Chondrocyte (in vitro differentiated cells): ENCODE results near the gene ALPL. TPM values are rescaled to one million over a fixed set of nuclear protein-coding genes. Genes with fewer than 3 reads are reported as not detected.

Experiments used
- DNase-seq: peaks from one replicate; pipeline ENCODE4 v3.0.0; 2021; ENCODE audit warnings: mixed read lengths, low spot score
- H3K27ac Mint-ChIP-seq: one replicate; pipeline ENCODE4 v1.8.0; 2021; ENCODE audit warnings: mild to moderate bottlenecking, moderate library complexity, mixed read lengths; ENCODE audit not compliant: unreplicated experiment
- H3K27me3 Mint-ChIP-seq: 2 replicates; pipeline ENCODE4 v1.8.0; 2021; ENCODE audit warnings: low read depth, mixed read lengths
- H3K36me3 Mint-ChIP-seq: 2 replicates; pipeline ENCODE4 v1.8.0; 2021; ENCODE audit warnings: low read depth, mixed read lengths
- H3K4me1 Mint-ChIP-seq: 2 replicates; pipeline ENCODE4 v1.8.0; 2021; ENCODE audit warnings: low read depth, mild to moderate bottlenecking, mixed read lengths
- H3K4me3 Mint-ChIP-seq: one replicate; pipeline ENCODE4 v1.8.0; 2021; ENCODE audit warnings: mild to moderate bottlenecking, moderate library complexity, mixed read lengths; ENCODE audit not compliant: unreplicated experiment
- H3K9me3 Mint-ChIP-seq: 2 replicates; pipeline ENCODE4 v1.8.0; 2021; ENCODE audit warnings: low read depth, mixed read lengths
- total RNA-seq: library from RNA; stranded (reverse); gene quantifications from 3 replicates; pipeline ENCODE4 v1.2.1, GENCODE V29; 2021
- TF ChIP-seq, protein P1 (sequence below): fragments of 200-600 bp; sonication (generic); IDR thresholded peaks from 2 replicates; pipeline ENCODE4 v1.5.0; 2021; ENCODE audit warnings: antibody characterized with exemption, mild to moderate bottlenecking, moderate library complexity

Gene ALPL
- total RNA-seq, 1 donor from 2014 or later = 19.2 TPM

DNA sequence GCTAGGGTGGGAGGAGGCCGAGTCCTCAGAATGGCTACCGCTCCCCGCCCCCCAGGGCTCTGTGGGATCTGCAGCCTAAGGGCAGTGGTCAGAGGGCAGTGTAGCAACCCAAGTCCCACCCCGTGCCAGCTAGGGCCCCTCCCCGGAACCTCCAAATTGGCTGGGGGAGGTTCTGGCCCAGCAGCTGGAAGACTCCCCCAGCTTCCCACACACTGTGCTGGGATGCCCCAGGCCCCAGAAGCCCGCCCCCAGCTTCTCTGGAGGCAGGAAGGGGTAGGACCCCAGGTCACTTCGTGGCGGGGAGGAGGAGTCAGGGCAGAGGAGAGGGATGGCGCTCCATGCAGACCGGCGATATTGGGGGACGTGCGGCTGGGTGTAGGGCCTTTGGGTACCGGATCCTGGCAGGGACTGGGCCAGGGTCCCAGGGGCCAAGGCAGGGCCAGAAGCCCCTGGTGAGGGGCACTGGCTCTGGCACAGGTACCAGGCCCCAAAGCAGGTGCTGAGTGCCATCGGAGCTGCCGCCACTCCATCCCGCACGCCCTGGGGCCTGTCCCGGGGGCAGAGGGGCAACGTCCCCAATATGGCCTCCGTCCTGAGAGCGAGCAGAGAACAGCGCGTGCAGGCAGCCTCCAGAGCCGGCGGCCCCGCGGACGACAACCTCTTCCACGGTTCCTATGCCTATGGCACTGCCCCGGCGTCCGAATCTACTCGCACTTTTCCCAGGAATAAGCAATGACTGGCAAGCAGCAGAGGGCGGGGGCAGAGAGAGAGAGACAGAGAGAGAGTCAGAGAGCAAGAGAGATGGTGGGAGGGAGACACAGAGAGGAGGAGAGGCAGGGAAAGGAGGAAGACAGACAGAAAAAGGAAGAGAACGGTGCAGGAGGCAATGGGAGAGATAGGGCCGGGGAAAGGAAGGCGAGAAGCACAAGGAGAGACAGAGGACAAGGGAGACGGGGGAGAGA is 94.2 kb downstream of the ALPL start:
- TF ChIP-seq, protein P1, sequence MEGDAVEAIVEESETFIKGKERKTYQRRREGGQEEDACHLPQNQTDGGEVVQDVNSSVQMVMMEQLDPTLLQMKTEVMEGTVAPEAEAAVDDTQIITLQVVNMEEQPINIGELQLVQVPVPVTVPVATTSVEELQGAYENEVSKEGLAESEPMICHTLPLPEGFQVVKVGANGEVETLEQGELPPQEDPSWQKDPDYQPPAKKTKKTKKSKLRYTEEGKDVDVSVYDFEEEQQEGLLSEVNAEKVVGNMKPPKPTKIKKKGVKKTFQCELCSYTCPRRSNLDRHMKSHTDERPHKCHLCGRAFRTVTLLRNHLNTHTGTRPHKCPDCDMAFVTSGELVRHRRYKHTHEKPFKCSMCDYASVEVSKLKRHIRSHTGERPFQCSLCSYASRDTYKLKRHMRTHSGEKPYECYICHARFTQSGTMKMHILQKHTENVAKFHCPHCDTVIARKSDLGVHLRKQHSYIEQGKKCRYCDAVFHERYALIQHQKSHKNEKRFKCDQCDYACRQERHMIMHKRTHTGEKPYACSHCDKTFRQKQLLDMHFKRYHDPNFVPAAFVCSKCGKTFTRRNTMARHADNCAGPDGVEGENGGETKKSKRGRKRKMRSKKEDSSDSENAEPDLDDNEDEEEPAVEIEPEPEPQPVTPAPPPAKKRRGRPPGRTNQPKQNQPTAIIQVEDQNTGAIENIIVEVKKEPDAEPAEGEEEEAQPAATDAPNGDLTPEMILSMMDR = no peak
- no peak for DNase-seq
- Mint-ChIP-seq H3K36me3 (no peaks in the 10 kb centered on the region), H3K27ac (no peak overlapping the region), H3K27me3 (peaks cover 8% of the 10 kb centered on the region), H3K9me3 (no peaks in the 10 kb centered on the region), H3K4me3 (no peak overlapping the region), H3K4me1 (peaks cover 7% of the 10 kb centered on the region)

DNA sequence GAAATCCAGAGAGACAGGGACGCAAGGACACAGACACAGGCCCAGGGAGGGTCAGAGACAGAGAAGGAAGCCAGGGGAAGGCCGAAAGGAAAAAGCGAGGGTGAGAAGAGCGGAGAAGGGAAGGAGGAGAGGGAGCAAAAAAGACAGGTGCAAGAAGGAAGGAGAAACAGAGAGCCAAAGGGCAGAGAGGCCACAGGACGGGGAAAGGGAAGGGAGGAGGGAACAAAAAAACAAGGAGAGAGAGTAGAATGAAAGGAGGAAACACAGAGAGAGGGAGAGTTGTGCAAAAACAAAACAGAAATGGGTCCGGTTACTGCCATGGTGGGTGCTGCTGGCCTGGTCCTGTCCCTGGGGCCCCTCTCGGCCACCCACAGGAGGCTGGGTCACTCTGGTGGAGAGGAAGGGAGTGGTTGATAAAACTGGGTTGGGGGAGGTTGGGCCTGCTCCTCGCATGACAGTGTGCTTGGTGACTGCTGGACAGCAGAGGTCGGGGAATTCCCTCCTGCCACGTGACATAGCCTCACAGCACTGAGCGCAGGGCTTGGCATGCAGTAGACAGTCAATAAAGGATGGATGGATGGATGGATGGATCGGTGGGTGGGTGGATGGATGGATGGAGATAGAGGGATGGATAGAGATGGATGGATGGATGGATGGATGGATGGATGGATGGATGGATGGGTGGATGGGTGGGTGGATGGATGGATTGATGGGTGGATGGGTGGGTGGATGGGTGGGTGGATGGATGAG is 95.2 kb downstream of the ALPL start:
- Mint-ChIP-seq H3K9me3 (no peaks in the 10 kb centered on the region), H3K4me1 (peaks cover 7% of the 10 kb centered on the region), H3K4me3 (no peak overlapping the region), H3K27ac (no peak overlapping the region), H3K27me3 (peaks cover 3% of the 10 kb centered on the region), H3K36me3 (no peaks in the 10 kb centered on the region)
- TF ChIP-seq, protein P1 = no peak
- DNase-seq = no peak

DNA sequence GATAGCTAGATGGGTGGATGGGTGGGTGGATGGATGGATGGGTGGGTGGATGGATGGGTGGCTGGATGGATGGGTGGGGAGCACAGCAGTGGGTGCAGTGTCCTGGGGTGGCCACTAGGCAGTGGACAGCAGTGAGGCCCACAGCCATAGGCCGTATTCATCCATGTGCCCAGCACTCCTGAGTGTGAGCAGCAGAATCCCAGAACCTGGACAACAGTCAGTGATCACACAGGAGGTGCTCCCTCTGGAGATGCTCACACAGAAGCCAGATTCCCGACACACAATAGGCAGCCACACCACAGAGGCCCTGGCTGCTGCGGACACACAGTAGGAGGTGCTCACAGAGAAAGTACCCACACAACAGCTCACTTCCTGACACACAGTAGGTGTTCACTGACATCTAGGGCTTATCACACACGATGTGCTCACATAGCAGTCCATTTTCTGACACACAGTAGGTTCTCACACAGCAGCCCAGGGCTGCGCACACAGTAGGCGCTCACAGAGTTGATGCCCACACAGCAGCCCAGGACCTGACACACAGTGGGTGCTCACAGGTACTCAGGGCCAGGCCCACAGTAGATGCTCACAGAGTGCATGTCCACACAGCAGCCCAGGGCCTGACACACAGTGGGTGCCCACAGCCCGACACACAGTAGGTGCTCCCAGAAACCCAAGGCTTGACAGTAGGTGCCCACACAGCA is 95.9 kb downstream of the ALPL start:
- Mint-ChIP-seq H3K4me1 (peaks cover 7% of the 10 kb centered on the region), H3K27me3 (no peaks in the 10 kb centered on the region), H3K27ac (no peak overlapping the region), H3K36me3 (no peaks in the 10 kb centered on the region), H3K4me3 (no peak overlapping the region), H3K9me3 (no peaks in the 10 kb centered on the region)
- DNase-seq = no peak
- TF ChIP-seq, protein P1 = no peak

DNA sequence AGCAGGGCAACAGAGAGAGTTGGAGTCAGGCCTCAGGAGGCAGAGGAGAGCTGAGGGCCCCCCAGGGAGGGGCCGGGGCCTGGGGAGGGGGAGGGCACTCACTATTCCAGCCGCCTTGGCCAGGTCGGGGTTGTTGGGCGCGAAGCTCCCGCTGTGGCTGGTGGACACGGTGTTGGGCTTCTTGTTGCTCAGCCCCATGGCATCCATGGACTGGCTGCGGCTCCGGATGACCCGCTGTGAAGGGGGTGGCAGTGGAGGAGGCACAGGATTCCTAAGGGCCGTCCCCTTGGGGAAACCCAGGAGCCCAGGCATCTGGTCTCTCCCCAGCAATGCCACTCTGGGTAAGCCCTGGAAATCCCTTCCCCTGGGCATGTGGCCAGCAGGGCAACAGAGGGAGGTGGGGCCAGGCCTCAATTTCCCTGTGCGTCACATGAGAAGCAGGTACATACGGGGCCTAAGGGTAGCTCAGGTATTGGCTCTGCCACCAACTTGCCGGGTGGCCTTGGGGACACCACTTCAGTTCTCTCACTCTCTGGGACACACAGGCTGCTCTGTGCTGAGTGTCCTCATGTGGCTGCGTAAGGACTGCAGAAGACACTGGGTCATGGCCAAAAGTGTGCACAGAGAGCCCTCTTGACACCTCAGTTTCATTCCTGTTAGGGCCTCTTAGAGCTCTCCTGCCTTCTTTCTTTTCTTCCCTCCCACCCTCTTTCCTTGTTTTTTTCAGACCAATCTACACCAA is 96.9 kb downstream of the ALPL start:
- Mint-ChIP-seq H3K9me3 (no peaks in the 10 kb centered on the region), H3K4me3 (no peak overlapping the region), H3K27me3 (peaks cover 2% of the 10 kb centered on the region), H3K4me1 (peaks cover 7% of the 10 kb centered on the region), H3K36me3 (no peaks in the 10 kb centered on the region), H3K27ac (no peak overlapping the region)
- TF ChIP-seq, protein P1 = no peak
- DNase-seq = no peak
